Parathyroid adenoma (tissue), 2 donors: ENCODE data around the gene GSDME.

Experiments
- H2AFZ ChIP-seq: fragments of 300-600 bp; sonication (generic); one replicate; pipeline ENCODE4 v1.7.0; 2017; ENCODE audit warnings: antibody characterized with exemption, mild to moderate bottlenecking
- H3K27ac ChIP-seq: fragments of 300-600 bp; sonication (generic); one replicate; pipeline ENCODE4 v1.7.0; 2017
- H3K27me3 ChIP-seq: fragments of 300-600 bp; sonication (generic); one replicate; pipeline ENCODE4 v1.7.0; 2017; ENCODE audit warnings: low read length; ENCODE audit not compliant: control insufficient read depth, insufficient read depth
- H3K36me3 ChIP-seq: fragments of 300-600 bp; sonication (generic); one replicate; pipeline ENCODE4 v1.7.0; 2017; ENCODE audit warnings: low read length; ENCODE audit not compliant: control insufficient read depth, insufficient read depth
- H3K4me1 ChIP-seq: fragments of 300-600 bp; sonication (generic); one replicate; pipeline ENCODE4 v1.7.0; 2017; ENCODE audit warnings: control low read depth
- H3K4me2 ChIP-seq: fragments of 300-600 bp; sonication (generic); one replicate; pipeline ENCODE4 v1.7.0; 2017; ENCODE audit warnings: low read length
- H3K4me3 ChIP-seq: fragments of 300-600 bp; sonication (generic); one replicate; pipeline ENCODE4 v1.7.0; 2017; ENCODE audit warnings: low read depth, low read length
- H3K79me2 ChIP-seq: fragments of 300-600 bp; sonication (generic); one replicate; pipeline ENCODE4 v1.7.0; 2017; ENCODE audit warnings: control low read depth
- H3K9ac ChIP-seq: fragments of 300-600 bp; sonication (generic); one replicate; pipeline ENCODE4 v1.7.0; 2017; ENCODE audit warnings: mild to moderate bottlenecking
- H3K9me3 ChIP-seq: fragments of 300-600 bp; sonication (generic); one replicate; pipeline ENCODE4 v1.7.0; 2017; ENCODE audit warnings: low read length; ENCODE audit not compliant: control insufficient read depth
- CTCF ChIP-seq: fragments of 300-600 bp; sonication (generic); IDR thresholded peaks from one replicate; pipeline ENCODE4 v1.7.0; 2017; ENCODE audit warnings: antibody characterized with exemption, mild to moderate bottlenecking
- donor health status: primary hyperparathyroidism.

The GSDME gene

GRCh38 chr7:24714676-24715010 lies 42.6 kb downstream of the GSDME start:
- no peak for TF ChIP-seq CTCF
- Histone ChIP-seq H2AFZ (no peak overlapping the region), H3K4me3 (no peak overlapping the region), H3K9ac (no peak overlapping the region), H3K27me3 (no peaks in the 10 kb centered on the region), H3K27ac (no peak overlapping the region), H3K4me2 (no peak overlapping the region), H3K9me3 (no peaks in the 10 kb centered on the region), H3K79me2 (no peaks in the 10 kb centered on the region), H3K36me3 (no peaks in the 10 kb centered on the region), H3K4me1 (no peaks in the 10 kb centered on the region)

- H3K9me3 ChIP-seq = no peaks in the 10 kb centered on the region
- H3K27me3 ChIP-seq = no peaks in the 10 kb centered on the region
- no peaks in the 10 kb centered on the region for H3K4me1 ChIP-seq
- H3K4me3 ChIP-seq = no peak overlapping the region
- no peak overlapping the region for H2AFZ ChIP-seq
- H3K36me3 ChIP-seq = no peaks in the 10 kb centered on the region
- H3K79me2 ChIP-seq = no peaks in the 10 kb centered on the region
- no peak overlapping the region for H3K4me2 ChIP-seq
- no peak for TF ChIP-seq CTCF
- no peak overlapping the region for H3K9ac ChIP-seq
- no peak overlapping the region for H3K27ac ChIP-seq
Measured at GRCh38 chr7:24713850-24714675, 43.2 kb downstream of the GSDME start.

GRCh38 chr7:24713039-24713793 lies 44.0 kb downstream of the GSDME start:
- H3K4me1 ChIP-seq = no peaks in the 10 kb centered on the region
- TF ChIP-seq CTCF = no peak
- no peak overlapping the region for H3K9ac ChIP-seq
- no peaks in the 10 kb centered on the region for H3K36me3 ChIP-seq
- no peak overlapping the region for H3K4me3 ChIP-seq
- no peaks in the 10 kb centered on the region for H3K79me2 ChIP-seq
- H3K27me3 ChIP-seq = no peaks in the 10 kb centered on the region
- no peaks in the 10 kb centered on the region for H3K9me3 ChIP-seq
- H2AFZ ChIP-seq = no peak overlapping the region
- no peak overlapping the region for H3K4me2 ChIP-seq
- no peak overlapping the region for H3K27ac ChIP-seq

GRCh38 chr7:24709585-24710360 lies 47.5 kb downstream of the GSDME start:
- Histone ChIP-seq H3K4me2 (no peak overlapping the region), H3K27me3 (no peaks in the 10 kb centered on the region), H3K27ac (no peak overlapping the region), H3K36me3 (no peaks in the 10 kb centered on the region), H3K79me2 (no peaks in the 10 kb centered on the region), H3K9me3 (no peaks in the 10 kb centered on the region), H2AFZ (no peak overlapping the region), H3K4me3 (no peak overlapping the region), H3K4me1 (no peaks in the 10 kb centered on the region), H3K9ac (no peak overlapping the region)
- TF ChIP-seq CTCF = no peak
